A549 (cell line): ENCODE data around the gene FHL1. TPM values are rescaled to one million over a fixed set of nuclear protein-coding genes. Genes with fewer than 3 reads are reported as not detected.

Experiments used
- ATAC-seq, 2 experiments: fragments of 200-7000 bp in 1 of 2; fragments of >200 bp in 1 of 2; cut with Nextera tagmentation in 1 of 2; cut with Tn5 transposase in 1 of 2; 3 replicates each; pipeline versions ENCODE4 v1.8.0 to v1.9.1; 2018 to 2020; ENCODE audit warnings: mild to moderate bottlenecking in 1 of 2, moderate library complexity in 1 of 2
- CTCF ChIA-PET: fragments of 300-600 bp; sonication (Branson Sonifier 250); formaldehyde crosslinking; extraction: SDS; loops from one replicate; lab custom pipeline; 2021; ENCODE audit warnings: antibody characterized with exemption, inconsistent platforms; lab: Yijun Ruan, JAX
- POLR2A ChIA-PET: fragments of 350-600 bp; formaldehyde crosslinking; extraction: SDS; loops from one replicate; lab custom pipeline; 2021; ENCODE audit warnings: antibody characterized with exemption, inconsistent platforms; lab: Yijun Ruan, JAX
- DNase-seq, 2 experiments: peaks; one replicate each; pipeline versions ENCODE4 v3.0.0 to v3.0.0-alpha.2; 2011 to 2016; ENCODE audit warnings: low read depth in 1 of 2, low spot score in 1 of 2
- FAIRE-seq: peaks from 2 replicates; lab custom pipeline; 2011; peaks lifted over from hg19 to GRCh38; lab: Jason Lieb, UNC
- H3K27ac ChIP-seq, 2 experiments: fragments of >200 bp; sonication (Bioruptor Twin); formaldehyde crosslinking; 3 replicates each; pipeline ENCODE4 v1.5.1; 2016 to 2017
- H3K4me1 ChIP-seq: fragments of >200 bp; sonication (Bioruptor Twin); formaldehyde crosslinking; 3 replicates; pipeline ENCODE4 v1.6.1; 2016
- H3K4me2 ChIP-seq: fragments of >200 bp; sonication (Bioruptor Twin); formaldehyde crosslinking; 3 replicates; pipeline ENCODE4 v1.6.1; 2016
- H3K4me3 ChIP-seq: fragments of >200 bp; sonication (Bioruptor Twin); formaldehyde crosslinking; 3 replicates; pipeline ENCODE4 v1.5.1; 2016
- H3K9me3 ChIP-seq: fragments of >200 bp; sonication (Bioruptor Twin); formaldehyde crosslinking; 3 replicates; pipeline ENCODE4 v1.6.1; 2016
- BHLHE40 ChIP-seq: IDR thresholded peaks from 2 replicates; pipeline ENCODE4 v1.6.1; 2012; ENCODE audit warnings: low read depth, low read length, inconsistent platforms
- CEBPB ChIP-seq, 2 experiments: fragments of >200 bp in 1 of 2; sonication (Bioruptor Twin) in 1 of 2; formaldehyde crosslinking in 1 of 2; IDR thresholded peaks; 2 replicates each; pipeline ENCODE4 v1.6.1; 2012 to 2016
- CTCF ChIP-seq: fragments of >200 bp; sonication (Bioruptor Twin); formaldehyde crosslinking; IDR thresholded peaks from 3 replicates; pipeline ENCODE4 v1.5.1; 2016
- E2F6 ChIP-seq: IDR thresholded peaks from 2 replicates; pipeline ENCODE4 v1.6.1; 2012; ENCODE audit warnings: low read depth, borderline replicate concordance
- EHMT2 ChIP-seq: fragments of 200-600 bp; sonication (generic); IDR thresholded peaks from 2 replicates; pipeline ENCODE4 v1.6.1; 2016; ENCODE audit warnings: antibody characterized with exemption, low read depth, mild to moderate bottlenecking, moderate library complexity
- FOSL2 ChIP-seq, 2 experiments: fragments of 450-650 bp in 1 of 2; fragments of >200 bp in 1 of 2; sonication (Bioruptor Twin) in 1 of 2; formaldehyde crosslinking; IDR thresholded peaks; 2 replicates each; pipeline versions ENCODE4 v1.5.0 to v1.6.1; 2016 to 2020; ENCODE audit warnings: mild to moderate bottlenecking in 1 of 2, moderate library complexity in 1 of 2
- HDAC2 ChIP-seq: fragments of 200-600 bp; sonication (generic); IDR thresholded peaks from 2 replicates; pipeline ENCODE4 v1.6.1; 2016
- HOXA7 ChIP-seq: fragments of 250-450 bp; sonication (Bioruptor Pico); IDR thresholded peaks from 2 replicates; pipeline ENCODE4 v1.5.0; 2020; ENCODE audit warnings: mild to moderate bottlenecking, moderate library complexity
- JUNB ChIP-seq: fragments of >200 bp; sonication (Bioruptor Twin); formaldehyde crosslinking; IDR thresholded peaks from 2 replicates; pipeline ENCODE4 v1.6.1; 2016
- KDM5A ChIP-seq: fragments of 200-600 bp; sonication (generic); IDR thresholded peaks from 2 replicates; pipeline ENCODE4 v1.6.1; 2016; ENCODE audit warnings: antibody characterized with exemption, mild to moderate bottlenecking
- MAFK ChIP-seq: fragments of 450-650 bp; IDR thresholded peaks from 2 replicates; pipeline ENCODE4 v1.6.1; 2014; ENCODE audit not compliant: partially characterized antibody
- MAX ChIP-seq: IDR thresholded peaks from 2 replicates; pipeline ENCODE4 v1.6.1; 2012
- MYC ChIP-seq: IDR thresholded peaks from 2 replicates; pipeline ENCODE4 v1.6.1; 2012; ENCODE audit warnings: mild to moderate bottlenecking, inconsistent platforms, low read length, improper control_type of control experiment, borderline replicate concordance
- POLR2A ChIP-seq: IDR thresholded peaks from 2 replicates; pipeline ENCODE4 v1.6.1; 2012; ENCODE audit warnings: mild to moderate bottlenecking, low read length
- POLR2AphosphoS2 ChIP-seq: conservative IDR thresholded peaks from 2 replicates; pipeline ENCODE4 v1.6.1; 2012; ENCODE audit warnings: low read length, improper control_type of control experiment, inconsistent platforms
- REST ChIP-seq: fragments of 200-600 bp; sonication (generic); IDR thresholded peaks from 2 replicates; pipeline ENCODE4 v1.6.1; 2016; ENCODE audit warnings: antibody characterized with exemption, mild to moderate bottlenecking, moderate library complexity
- SMC3 ChIP-seq: fragments of >200 bp; sonication (Bioruptor Twin); formaldehyde crosslinking; IDR thresholded peaks from 3 replicates; pipeline ENCODE4 v1.6.1; 2018; ENCODE audit warnings: inconsistent platforms
- SREBF2 ChIP-seq: fragments of 450-650 bp; IDR thresholded peaks from 2 replicates; pipeline ENCODE4 v1.6.1; 2014; ENCODE audit warnings: mild to moderate bottlenecking, moderate library complexity
- ZC3H11A ChIP-seq: fragments of 450-650 bp; IDR thresholded peaks from 2 replicates; pipeline ENCODE4 v1.6.1; 2014; ENCODE audit warnings: antibody characterized with exemption, mild to moderate bottlenecking
- ZNF302 ChIP-seq: fragments of 250-450 bp; sonication (Bioruptor Pico); IDR thresholded peaks from 2 replicates; pipeline ENCODE4 v1.9.0; 2021; ENCODE audit warnings: inconsistent platforms, mild to moderate bottlenecking, moderate library complexity
- WGBS: methylation state at CpG from one replicate; pipeline ENCODE4 v1.1.6; 2017; ENCODE audit errors: missing lambda C conversion rate; 5-methylcytosine and 5-hydroxymethylcytosine counted together
- polyA plus RNA-seq, 4 experiments: library from polyadenylated mRNA; depleted of rRNA in 3 of 4; stranded (reverse); fragments of >200 nt; fragmentation: RNase III in 1 of 4; extraction: RNeasy Plus Mini Kit Qiagen cat#74134 plus additional on column Dnase treatment in 1 of 4; gene quantifications; 2 replicates in 3 of 4; 3 replicates in 1 of 4; pipeline ENCODE4 v1.2.3, GENCODE V29; 2011 to 2017

The FHL1 gene
- polyA plus RNA-seq, 2 of the 4 experiments (the other 2 are of a cell fraction) = 31.6 to 32.2 TPM

GRCh38 chrX:136212557-136213111 is 65.3 kb downstream of the FHL1 start (continued):
- no peak for TF ChIP-seq SREBF2

- TF ChIP-seq CTCF (no peak), HOXA7 (no peak), MAFK (peak; percentile 28), KDM5A (no peak)
- H3K4me3 ChIP-seq = no peak overlapping the region
- DNase-seq (no peak), FAIRE-seq (no peak), ATAC-seq (no peak)
- H3K9me3 ChIP-seq = no peaks in the 10 kb centered on the region
- POLR2A ChIA-PET = no interaction called here
- H3K4me1 ChIP-seq = no peaks in the 10 kb centered on the region
- no peak overlapping the region for H3K27ac ChIP-seq
- no peak overlapping the region for H3K4me2 ChIP-seq
- 70% methylated on average over 7 of the region's 7 CpGs for WGBS
- CTCF ChIA-PET = interaction anchor here (0.6 to 1.0 kb wide), 2 partner anchors 52 to 187 kb away, joined by 3 to 4 read pairs; no protein-coding TSS in a partner anchor
These were observed 67.2 kb downstream of the FHL1 start for GRCh38 chrX:136214551-136214950.

- H3K9me3 ChIP-seq = no peaks in the 10 kb centered on the region
- DNase-seq (no peak), FAIRE-seq (no peak)
- H3K4me1 ChIP-seq = peaks cover 3% of the 10 kb centered on the region; the same call in 2 of the 3 replicates
- no peak overlapping the region for H3K27ac ChIP-seq
- CTCF ChIA-PET = interaction anchor here (1.0 to 1.1 kb wide), 2 partner anchors 9 to 188 kb away, joined by 3 to 4 read pairs; no protein-coding TSS in a partner anchor
- TF ChIP-seq MAX (no peak), REST (no peak), POLR2AphosphoS2 (no peak), FOSL2 (IDR thresholded peaks at IDR 0.05) (no peak), FOSL2 (CRISPR knock-in tag; IDR thresholded peaks at IDR 0.05) (no peak), HDAC2 (no peak), SREBF2 (no peak), CEBPB (IDR thresholded peaks at IDR 0.05) (no peak)
- TF ChIP-seq, all 56 proteins: peak for 0
- POLR2A ChIA-PET = no interaction called here
- Histone ChIP-seq H3K4me3 (no peak overlapping the region), H3K4me2 (no peak overlapping the region)
- ATAC-seq = no peak
These were observed 68.2 kb downstream of the FHL1 start for GRCh38 chrX:136215559-136215958.

- FAIRE-seq (no peak), ATAC-seq (no peak)
- TF ChIP-seq E2F6 = no peak
- TF ChIP-seq JUNB = no peak
- TF ChIP-seq BHLHE40 = no peak
- TF ChIP-seq ZC3H11A = no peak
- no peak for TF ChIP-seq POLR2A
- TF ChIP-seq ZNF302 = no peak
- no peak for TF ChIP-seq HOXA7
- TF ChIP-seq SMC3 = no peak
- no peak for TF ChIP-seq REST
- no peak for TF ChIP-seq MAFK
- no peak for TF ChIP-seq EHMT2
- TF ChIP-seq MYC = no peak
These were observed 72.6 kb downstream of the FHL1 start for GRCh38 chrX:136219893-136220292.

More at GRCh38 chrX:136219893-136220292, 72.6 kb downstream of the FHL1 start:
- no peak overlapping the region for H3K4me3 ChIP-seq
- POLR2A ChIA-PET = no interaction called here
- no peaks in the 10 kb centered on the region for H3K9me3 ChIP-seq
- CTCF ChIA-PET = interaction anchor here (1.0 kb wide), 1 partner anchor 11 kb away, joined by 4 read pairs; no protein-coding TSS in a partner anchor
- no peak overlapping the region; the same call in 2 of the 3 replicates for H3K4me2 ChIP-seq
- DNase-seq = no peak
- H3K27ac ChIP-seq = no peak overlapping the region
- H3K4me1 ChIP-seq = peaks cover 8% of the 10 kb centered on the region; the same call in 2 of the 3 replicates
- 85% methylated on average over 5 of the region's 5 CpGs for WGBS
